ENCODE results near the gene SKIC2.

- TF ChIP-seq EZH2phosphoT487 (IDR thresholded peaks at IDR 0.05; ENCODE audit: insufficient read depth, low read depth) (no peak), EZH2 (IDR thresholded peaks at IDR 0.05; ENCODE audit: insufficient read depth, poor library complexity, severe bottlenecking) (no peak)
These were observed 24.0 kb upstream of the SKIC2 start for GRCh38 chr6:31935021-31935420.

Data from GM23248 (cell line).